T-helper 22 cell (primary cell): Measurements from ENCODE around the gene CCDC158.
A peak's percentile ranks its signal among the peaks of the same experiment; 100 is the strongest.
"Not testable (repeated sequence)": the region's sequence is repeated elsewhere in the genome, so short reads cannot be mapped to it uniquely, and the experiment has no call there.

Experiments used
- DNase-seq: peaks from one replicate; pipeline ENCODE4 v3.0.0-alpha.2; 2020; ENCODE audit warnings: low read depth

Gene CCDC158

DNA sequence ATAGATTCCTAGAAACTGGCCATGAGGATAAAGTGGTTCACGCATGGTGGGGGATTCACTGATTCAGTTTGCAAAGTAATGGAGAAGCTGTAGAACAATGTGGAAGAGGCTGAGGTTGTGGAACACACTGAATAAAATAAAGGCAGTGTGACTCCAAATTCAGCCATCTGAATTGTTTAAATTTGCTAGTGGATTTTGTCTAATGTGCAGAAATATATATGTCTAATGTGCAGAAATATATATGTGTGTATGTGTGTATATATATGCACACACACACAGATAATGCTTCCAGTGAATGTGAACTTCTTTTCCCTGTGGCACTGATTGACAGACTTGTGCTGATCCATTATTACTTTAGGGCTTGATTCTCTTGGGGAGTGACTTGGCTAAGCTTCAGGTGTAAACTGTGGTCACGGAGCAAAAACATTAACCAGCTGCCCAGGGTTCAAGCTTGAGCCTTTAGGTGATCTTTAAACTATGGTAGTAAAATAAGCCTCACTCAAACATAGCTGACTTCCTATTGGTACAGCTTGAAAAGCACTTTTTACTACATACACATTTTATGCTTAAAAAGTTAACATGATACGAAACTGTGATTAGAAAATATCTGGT, 110.9 kb downstream of the CCDC158 start:
- no peak for DNase-seq

DNA sequence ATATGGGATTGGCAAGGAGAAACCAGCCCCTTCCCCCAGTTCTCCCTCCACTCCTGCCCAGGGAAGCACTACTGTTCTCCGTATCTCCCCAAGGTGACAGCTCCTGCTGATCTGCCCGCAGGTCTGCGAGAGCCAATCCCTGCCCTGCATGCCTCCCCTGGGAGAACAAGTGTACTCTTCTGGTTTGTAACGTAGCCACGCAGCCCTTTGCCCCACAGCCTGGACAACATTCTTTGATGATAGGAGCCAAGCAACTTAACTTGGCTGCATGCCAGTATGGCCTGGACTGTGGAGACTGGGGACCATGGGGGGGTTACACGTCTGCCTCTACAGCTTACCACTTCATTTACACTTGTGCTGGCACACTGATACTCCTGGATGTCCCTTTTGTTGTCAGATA, 112.4 kb downstream of the CCDC158 start:
- no peak for DNase-seq

DNA sequence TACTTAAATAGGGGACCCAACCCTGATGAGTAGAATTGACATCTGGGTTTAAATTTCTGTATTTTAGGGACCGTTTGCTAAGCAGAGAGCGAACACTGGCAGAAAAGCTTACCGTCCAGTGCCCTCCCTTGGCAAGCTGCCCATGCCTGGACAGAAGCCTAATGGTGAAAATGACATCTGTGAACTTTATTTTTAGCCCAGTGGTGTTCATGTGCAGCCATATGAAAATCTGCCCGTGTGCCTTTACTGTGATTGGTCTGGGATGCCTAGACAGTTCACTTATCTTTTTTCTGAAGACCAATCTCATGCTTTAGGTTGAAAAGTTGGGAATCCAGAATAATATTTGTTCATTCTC, 113.3 kb downstream of the CCDC158 start:
- no peak for DNase-seq

DNA sequence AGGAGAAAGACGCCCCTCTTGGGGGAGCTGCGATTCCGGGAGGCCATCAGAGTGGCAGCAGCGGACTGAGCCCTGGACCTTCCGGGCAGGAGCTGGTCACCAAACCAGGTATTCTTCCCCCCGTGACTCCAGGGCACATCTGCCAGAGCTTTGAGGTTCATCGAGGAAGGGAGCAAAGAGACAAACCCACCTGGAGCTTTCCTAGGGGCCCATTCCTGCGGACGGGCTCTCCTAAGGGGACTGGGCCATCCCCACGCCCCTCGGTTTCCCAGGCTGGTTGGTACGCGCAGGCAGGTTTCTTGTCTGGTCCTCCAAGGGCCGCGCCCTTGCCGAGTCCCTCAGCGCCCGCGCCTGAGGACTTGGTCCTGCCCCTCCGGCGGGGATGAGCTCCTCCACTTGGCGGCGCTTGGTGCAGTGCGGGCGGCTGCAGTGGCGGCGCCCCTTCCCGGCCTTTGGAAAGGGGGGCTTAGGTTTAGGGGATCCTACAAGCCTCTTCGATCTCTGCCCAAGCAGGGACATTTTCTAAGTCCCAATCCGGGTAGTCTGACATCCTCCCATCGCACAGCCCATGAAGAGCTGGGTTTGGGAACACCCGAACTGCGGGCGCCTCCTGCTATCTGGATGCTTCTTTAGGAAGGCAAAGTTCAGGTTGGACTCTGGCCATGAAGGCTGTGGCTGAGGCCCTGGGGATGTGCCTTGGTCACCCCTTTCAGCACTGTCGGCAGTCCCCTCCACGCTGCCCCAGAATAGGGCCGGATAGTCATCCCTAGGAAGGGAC, 113.9 kb downstream of the CCDC158 start:
- DNase-seq = no peak

DNA sequence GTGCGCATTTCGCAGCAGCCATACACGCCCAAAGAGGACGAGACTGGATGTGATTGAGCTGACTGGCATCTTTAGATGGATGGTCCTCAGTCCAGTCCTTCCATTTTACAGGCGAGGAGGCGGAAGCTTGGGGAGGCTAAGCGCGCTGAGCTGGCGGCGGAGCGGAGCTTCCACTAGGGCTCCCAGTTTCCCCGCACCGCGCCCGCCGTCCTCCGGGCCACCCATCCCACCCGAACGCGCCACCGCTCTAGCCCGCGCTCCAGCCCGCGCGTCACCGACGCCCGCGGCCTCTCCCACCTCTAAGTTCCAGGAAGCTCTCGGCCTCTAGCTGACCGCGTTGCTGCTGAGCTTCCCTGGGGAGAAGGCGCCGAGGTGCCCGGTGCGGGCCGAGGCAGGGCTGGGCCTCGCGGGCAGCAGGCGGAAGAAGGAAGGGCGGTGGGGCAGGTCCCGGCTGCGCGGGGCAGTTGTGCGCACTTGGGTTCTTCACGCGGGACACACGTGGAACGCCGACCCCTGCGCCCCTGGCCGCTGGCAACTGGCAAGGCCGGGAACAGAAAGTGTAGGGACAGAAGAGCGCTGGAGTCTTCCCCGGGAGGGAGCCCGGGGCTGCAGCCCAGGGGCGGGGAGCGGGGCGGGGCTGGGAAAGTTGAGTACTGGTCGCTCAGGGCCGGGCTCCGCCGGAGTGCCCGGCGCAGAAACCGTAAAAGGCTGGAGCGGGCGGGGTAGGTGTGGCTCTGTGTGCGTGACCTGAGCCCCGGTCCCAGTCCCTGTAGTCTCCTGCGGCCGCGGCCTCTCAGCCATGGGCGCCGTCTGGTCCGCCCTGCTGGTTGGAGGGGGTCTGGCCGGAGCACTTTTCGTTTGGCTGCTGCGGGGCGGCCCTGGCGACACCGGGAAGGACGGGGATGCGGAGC, 114.7 kb downstream of the CCDC158 start, which contains the start of gene STBD1:
STBD1 (plus strand) TSS at position 763 of the 911 bp plus-strand sequence; CDS start at position 800, 37 bp downstream.
- DNase-seq = peak; percentile 3

DNA sequence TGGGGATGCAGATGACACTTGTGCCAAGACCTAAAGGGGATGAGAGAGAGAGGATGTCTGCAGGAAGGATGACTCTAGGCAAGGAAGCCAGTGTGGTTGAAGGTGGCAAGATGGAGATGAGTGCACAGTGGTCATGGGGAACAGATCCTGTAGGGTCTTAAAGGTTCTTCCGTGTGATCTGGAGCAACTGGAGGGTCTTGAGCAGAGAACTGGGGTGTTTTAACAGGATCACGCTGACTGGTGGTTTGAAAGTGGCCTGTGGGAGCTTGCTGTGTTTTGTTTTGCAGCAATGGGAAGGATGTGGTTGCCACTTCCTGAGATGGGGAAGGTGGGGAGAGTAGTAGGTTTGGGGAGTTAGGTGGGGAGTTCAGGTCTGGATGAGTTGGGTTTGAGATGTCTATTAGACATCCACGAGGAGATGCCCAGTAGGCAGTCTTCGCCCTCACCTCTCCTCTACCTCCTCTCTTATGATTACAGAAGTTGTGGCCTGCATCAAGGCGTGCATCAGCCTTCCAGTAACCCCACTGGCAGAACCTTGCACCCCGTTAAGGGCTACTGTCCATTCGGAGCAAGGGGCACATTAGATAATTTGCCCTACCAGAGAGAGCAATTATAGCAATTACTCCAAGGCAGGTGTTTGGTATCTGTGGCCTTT, 115.8 kb downstream of the CCDC158 start:
- no peak for DNase-seq

DNA sequence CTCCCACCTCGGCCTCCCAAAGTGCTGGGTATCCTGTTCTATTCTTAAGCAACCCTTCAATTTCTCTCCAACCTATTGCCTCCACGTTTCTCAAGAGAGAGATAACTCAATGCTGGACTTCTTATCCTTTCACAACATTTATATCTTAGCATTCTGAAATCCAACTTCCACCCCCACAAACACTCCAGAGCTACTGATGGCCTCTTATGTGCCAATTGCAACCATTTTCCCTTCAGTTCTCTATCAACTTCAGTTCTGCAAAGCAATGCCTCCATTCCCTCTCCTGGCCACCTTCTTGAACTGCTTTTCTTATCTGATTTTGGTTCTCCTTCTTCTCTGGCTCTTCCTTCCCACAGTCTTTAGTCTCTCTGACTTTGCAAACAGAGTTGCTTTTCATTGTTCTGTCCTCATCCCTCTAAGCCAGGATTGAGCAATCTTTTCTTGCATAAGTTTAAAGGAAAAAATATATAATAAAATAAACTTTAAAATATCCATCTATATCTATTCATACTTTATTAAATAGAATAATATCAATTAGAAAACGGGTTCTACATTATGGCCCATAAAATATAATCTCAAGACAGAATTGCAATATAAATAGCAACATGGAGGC, 118.0 kb downstream of the CCDC158 start:
- DNase-seq = no peak

DNA sequence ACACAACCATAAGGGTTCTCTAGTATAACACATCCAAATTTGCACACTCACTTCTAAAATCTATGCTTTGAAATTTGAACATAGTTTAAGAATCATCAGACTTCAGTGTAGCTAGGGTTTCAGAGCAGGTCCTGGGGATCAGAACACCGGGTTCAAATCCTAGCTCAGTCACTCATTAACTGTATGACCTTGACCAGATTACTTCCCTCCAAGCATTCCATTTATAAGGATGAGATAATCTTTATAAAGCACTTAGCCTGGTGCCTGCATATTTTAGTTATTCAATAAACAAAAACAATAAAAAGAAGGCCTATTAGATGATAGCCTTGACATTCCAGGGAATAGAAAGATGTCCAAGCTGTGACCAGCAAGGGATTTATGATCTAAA, 119.2 kb downstream of the CCDC158 start:
- DNase-seq = no peak

DNA sequence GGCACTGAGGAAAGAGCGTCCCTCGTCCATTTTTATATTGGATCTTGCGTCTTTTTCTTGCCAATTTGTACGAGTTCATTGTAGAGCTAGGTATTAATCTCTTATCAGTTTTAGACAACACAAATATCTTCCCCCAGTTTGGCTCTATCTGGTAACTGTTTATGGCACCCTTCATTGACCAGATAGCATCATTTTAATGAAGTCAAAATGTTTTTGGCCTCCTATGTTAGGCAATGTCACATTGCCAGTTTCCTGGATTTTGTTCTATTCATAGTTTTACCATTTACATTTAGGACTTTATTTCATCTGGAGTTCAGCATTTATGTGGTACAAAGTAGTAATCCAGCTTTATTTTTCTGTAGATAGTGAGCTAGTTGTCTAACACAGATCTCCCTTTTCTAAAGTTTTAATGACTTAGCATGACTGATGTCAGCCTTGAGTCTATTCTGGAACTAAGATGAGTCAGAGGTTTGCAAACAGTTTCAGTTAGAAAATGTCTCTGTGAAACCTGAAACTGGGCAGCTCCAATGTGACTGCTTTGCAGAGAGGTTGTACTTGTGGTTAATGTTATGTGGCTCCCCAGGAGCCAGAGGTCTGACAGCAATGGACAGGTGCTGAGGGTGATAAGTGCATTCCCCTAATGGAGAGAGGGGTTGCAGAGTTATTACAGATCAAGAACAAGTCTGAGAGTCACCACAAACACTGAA, 119.7 kb downstream of the CCDC158 start:
- no peak for DNase-seq

DNA sequence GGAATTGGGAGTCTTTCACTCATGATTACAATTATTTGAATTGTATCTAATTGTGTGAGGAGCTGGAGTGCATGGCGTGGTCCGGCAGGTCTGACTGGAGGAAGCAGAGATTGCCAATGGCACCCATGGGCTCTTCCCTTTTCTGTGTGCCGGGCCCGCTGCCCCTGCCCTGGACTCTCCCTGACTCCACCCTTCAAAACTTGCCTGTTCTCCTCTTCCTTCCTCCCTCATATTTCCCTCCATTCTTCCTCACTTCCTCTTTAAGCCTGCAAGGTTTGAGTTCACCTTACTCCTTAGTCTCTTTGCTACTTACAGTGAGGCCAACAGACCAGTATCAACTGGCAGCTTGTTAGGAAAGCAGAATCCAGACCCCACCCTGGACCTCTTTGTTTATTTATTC, 120.9 kb downstream of the CCDC158 start:
- DNase-seq = no peak

DNA sequence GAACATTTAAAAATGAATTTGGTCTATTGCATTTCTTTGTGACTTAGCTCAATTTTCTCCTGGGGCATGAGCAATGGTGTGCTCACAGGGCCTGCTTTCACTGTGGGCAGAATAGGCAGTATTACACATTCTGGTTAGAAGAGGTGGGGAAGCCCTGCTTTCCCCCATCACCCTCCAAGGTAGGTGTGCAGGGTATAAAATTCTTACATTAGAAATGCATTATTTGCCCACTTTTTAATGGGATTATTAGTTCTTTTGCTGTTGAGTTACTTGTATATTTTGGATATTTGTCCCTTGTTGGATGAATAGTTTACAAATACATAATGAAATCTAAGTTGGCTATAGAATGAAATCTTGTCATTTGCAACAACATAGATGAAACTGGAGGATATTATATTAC, 122.7 kb downstream of the CCDC158 start:
- no peak for DNase-seq

DNA sequence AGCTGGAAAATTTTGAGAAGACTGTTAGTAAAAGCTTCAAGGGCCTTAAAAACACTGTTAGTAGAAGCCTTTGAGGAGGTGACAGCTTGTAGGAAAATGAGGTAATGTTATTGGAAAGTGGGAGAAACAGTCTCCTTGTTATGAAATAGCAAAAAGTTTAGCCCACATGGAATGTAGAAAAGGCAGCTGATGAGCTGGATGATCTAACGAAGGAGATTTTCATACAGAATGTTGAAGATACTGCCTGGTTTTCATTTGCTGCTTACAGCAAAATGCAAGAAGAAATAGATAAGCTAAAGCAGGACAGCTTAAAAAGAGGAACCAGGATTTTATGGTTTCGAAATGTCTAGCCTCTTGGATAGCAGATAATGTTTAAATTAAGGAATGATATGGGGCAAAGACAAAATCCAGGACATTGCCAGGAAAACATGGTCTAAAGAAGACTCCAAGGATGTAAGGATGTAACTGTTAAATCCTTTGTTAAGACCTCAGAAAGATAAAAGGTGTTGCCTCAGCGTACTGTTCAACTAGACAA, 124.6 kb downstream of the CCDC158 start:
- DNase-seq = no peak

DNA sequence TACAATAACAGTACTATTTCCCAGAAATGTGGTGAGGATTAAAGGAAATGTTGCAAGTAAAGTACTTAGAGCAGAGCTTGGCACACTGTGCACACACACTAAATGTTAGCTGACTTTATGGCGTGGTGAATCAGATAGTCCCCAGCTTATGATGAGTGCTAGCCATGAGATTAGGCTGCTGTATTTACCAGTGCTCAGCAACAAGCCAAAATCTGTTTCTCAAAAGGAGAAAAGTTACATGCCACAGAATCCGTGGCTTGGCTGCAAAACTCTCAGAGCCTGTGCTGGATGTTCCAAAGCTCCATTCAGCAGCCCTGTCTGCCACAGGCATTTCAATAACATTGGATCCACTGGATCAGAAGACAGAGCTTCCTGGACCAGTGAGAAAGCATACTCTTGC, 127.2 kb downstream of the CCDC158 start:
- DNase-seq = no peak

DNA sequence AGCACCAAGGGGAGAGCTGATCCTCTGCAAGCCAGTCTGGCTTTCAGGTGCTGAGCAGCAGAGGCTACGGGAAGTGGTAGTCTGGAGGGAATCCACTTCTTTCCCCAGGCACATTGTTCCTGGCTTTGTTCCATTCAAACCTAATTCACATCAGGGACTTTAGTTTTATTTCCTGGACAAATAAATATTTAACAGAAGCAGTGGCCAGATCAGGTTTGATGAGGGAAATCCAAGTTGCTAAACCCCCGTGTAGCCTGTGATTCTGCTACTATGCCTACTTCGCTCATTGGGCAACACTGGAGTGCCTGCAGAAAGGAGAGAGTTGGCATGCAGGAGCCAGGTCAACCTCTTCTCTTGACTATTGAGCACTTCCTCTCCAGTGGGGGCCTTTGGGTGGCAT, 128.2 kb downstream of the CCDC158 start:
- DNase-seq = no peak

DNA sequence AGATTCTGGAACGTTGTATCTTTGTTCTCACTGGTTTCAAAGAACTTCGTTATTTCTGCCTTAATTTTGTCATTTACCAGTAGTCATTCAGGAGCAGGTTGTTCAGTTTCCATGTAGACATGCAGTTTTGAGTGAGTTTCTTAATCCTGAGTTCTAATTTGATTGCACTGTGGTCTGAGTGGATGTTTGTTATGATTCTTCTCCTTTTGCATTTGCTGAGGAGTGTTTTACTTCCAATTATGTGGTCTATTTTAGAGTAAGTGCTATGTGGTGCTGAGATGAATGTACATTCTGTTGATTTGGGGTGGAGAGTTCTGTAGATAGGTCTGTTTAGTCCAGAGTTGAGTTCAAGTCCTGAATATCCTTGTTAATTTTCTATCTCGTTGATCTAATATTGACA, 133.1 kb downstream of the CCDC158 start:
- DNase-seq = not testable (repeated sequence)

DNA sequence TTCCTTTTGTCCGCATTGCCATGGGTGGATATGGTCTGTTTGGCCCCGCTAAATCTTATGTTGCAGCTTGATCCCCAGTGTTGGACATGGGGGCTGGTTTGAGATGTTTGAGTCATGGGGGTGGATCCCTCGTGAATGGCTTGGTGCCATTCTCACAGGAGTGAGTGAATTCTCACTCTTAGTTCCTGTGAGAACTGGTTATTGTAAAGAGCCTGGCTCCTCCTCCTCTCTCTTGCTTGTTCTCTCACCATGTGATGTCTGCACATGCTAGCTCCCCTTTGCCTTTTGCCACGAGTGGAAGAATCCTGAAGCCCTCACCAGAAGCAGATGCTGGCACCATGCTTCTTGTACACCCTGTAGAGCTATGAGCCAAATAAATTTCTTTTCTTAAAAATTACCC, 137.0 kb downstream of the CCDC158 start:
- no peak for DNase-seq

DNA sequence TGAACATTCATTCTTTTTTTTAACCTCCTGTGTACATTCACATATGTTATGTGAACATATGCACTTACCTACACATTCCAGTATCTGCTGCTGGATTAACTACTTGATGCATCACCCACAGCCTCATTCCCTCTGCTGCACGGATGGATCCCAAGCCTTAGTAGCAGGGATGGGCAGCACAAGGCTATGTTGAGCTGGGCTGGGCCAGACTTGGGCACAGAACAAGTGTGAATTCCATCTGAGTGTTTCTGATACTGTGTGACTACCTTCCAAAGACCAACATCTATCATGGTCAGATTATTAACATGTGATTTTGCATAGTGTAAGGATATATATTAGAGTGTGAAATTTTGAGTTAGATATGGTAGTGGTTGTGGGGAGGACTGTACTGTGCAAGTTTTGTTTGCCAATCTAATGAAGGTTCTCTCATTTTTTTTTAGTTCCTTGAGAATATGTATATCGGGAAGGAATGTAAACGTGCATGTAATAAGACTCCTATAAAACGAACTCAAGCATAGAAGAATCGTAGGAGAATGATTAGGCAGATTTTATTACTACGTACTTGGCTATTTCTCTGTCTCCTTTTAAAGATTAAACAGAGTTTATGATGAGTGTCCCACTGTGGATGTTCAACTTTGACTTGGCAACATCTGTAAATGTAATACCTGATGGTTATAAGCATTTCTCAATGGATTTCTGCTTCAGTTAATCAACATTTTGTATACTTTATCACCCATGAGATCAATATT, 137.8 kb downstream of the CCDC158 start:
- DNase-seq = no peak

DNA sequence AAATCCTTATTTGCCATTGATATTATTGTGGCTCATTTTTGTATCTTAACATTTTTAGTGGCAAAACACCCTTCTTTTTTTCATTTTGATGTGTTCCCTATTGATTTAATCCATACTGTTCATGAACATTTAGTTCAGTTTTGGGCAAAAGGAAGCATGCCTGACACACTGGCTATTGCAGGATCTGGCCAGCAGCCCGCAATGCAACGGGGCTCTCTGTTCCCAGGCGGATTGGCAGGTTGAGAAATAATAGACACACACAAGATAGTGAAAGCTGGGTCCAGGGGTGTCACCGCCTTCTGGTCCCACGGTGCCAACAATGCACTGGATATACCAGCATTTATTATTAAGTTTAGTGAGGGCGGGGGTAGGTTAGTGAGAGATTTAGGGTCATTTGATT, 139.3 kb downstream of the CCDC158 start:
- DNase-seq = not testable (repeated sequence)

DNA sequence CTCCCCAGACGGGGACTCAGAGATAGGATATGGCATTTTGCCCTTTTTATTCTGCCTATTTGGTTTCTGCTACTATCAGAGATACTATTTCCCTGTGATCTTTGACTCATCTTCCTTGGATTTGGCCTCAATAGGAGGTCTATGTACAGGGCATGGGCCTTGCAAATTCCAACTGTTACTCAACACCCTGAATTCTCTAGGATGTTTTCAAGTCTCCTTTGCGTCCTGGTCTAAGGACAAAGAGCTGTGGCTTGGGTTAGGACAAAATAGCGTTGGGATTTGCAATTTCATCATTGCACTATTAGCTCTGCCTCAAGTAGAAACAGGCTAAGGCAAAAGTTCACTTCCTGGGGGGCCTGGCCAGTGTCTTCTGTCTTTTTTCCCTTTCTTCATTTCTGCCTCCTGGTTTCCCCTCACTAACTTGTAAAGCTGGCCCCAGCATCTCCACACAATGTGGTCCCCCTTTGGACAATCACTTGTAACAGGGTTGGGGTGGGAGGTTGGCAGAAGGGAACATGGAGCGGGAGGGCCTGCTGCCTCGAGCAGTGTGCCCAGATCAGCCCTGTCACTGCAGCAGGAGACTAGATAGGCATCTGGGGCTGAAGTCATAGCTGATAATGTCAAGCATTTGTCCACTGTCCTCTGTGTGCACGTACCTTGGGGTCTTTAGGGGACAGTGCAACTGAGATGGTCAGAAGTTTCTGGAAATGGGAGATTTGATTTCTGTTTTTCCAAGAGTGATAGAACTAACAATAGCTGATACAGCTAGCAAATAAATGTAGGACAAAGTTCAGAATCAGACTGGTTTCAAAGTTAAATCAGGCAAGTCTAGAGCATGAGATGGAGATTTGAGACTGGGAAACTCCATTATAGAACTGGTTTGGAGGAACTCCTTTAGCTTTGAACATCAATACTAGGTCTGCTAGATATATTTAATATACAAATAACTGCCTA, 140.2 kb downstream of the CCDC158 start:
- no peak for DNase-seq
